Breast epithelium (tissue), 4 donors: ENCODE data around the gene KDM4C. TPM values are rescaled to one million over a fixed set of nuclear protein-coding genes. Genes with fewer than 3 reads are reported as not detected.

Source experiments
- DNase-seq, 2 donors: peaks; one replicate each; pipeline ENCODE4 v3.0.0-alpha.2; 2019; ENCODE audit warnings: low spot score in 2 of 2
- H3K27ac ChIP-seq, 2 donors: fragments of 200-600 bp; sonication (generic) in 1 of 2; one replicate each; pipeline ENCODE4 v1.5.1; 2016 to 2019; ENCODE audit warnings: mild to moderate bottlenecking in 1 of 2
- H3K27me3 ChIP-seq, 2 donors: fragments of 200-600 bp; sonication (generic) in 1 of 2; one replicate each; pipeline versions ENCODE4 v1.5.1 to v1.6.0; 2017 to 2019; ENCODE audit warnings: control low read depth in 1 of 2, mild to moderate bottlenecking in 1 of 2
- H3K36me3 ChIP-seq: fragments of 200-600 bp; one replicate; pipeline ENCODE4 v1.5.1; 2019
- H3K4me1 ChIP-seq, 2 donors: fragments of 200-600 bp; sonication (generic); one replicate each; pipeline ENCODE4 v1.5.1; 2016 to 2019; ENCODE audit warnings: control low read depth in 1 of 2
- H3K4me3 ChIP-seq, 3 donors: fragments of 200-600 bp; sonication (generic); 1 replicate in 2 of 3; 2 replicates in 1 of 3; pipeline ENCODE4 v1.5.1; 2016 to 2019; ENCODE audit warnings: mild to moderate bottlenecking in 3 of 3, moderate library complexity in 2 of 3
- H3K9me3 ChIP-seq, 2 donors: fragments of 200-600 bp; sonication (generic) in 1 of 2; one replicate each; pipeline ENCODE4 v1.5.1; 2016 to 2019; ENCODE audit warnings: control low read depth in 1 of 2
- POLR2A ChIP-seq: fragments of 450-650 bp; IDR thresholded peaks from one replicate; pipeline ENCODE4 v1.6.1; 2016; ENCODE audit warnings: antibody characterized with exemption, mild to moderate bottlenecking, moderate library complexity
- POLR2AphosphoS5 ChIP-seq, 3 donors: sonication (generic); formaldehyde crosslinking; IDR thresholded peaks; one replicate each; pipeline ENCODE4 v1.6.1; 2017; ENCODE audit warnings: antibody characterized with exemption in 3 of 3
- intact Hi-C: fragments of 100-400 bp; cut with DNase I; formaldehyde crosslinking; loops from one replicate; pipeline ENCODE4 v1.15.1; 2023; ENCODE audit warnings: low total_unique reads
- total RNA-seq, 3 donors: library from RNA; depleted of rRNA; stranded (reverse); fragments of >200 nt; gene quantifications; one replicate each; pipeline ENCODE4 v1.1.0, GENCODE V29; 2016
- TF ChIP-seq, protein P1 (sequence below), 3 donors: fragments of 450-650 bp; IDR thresholded peaks; one replicate each; pipeline ENCODE4 v1.5.1; 2016 to 2017; ENCODE audit warnings: antibody characterized with exemption in 3 of 3, mild to moderate bottlenecking in 3 of 3, moderate library complexity in 3 of 3

KDM4C gene
- total RNA-seq, 3 donors from 2014 or later = 37.8 to 80.9 (median 60.0) TPM

DNA sequence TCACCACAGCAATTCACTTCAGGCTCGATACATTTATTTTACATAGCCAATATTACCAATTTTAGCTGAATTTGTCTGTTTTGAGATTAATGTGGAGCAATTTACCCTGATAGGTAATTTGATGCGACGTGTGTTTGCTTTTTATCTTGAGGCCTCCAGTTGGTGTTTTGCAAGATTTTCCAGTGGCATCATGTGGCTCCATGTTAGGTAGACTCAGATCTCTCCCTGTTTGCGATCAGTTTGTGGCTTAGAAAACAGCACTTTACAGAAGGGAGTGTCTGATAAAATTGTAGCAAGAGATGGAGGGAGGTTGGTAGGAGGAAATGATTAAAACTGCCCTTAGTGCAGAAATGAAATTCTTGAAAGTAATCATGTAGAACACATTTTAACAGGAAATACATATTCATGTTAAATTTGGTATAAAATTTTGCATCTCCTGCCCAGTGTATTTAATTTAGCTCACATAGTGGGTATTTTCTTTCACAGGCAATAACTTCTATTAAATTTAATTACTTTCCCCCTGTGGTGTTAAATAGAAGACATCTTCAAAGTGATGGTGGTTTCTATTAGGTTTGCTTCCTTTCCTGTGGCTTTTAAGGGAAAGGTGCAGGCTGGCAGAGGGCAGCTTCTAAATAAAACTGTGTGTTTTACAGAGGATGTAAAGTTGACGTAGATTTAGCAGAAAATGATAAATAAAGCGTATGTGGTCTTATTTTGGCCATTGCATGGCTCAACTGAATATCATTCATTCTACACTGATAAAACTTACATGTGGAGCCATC lies 135.8 kb downstream of the KDM4C start:
- H3K27me3 ChIP-seq = no peaks in the 10 kb centered on the region
- no peak overlapping the region for H3K27ac ChIP-seq
- H3K9me3 ChIP-seq = no peaks in the 10 kb centered on the region
- H3K4me3 ChIP-seq = no peak overlapping the region
- H3K4me1 ChIP-seq = no peaks in the 10 kb centered on the region
- intact Hi-C loops = no loop called here
- TF ChIP-seq POLR2A (no peak), POLR2AphosphoS5 (IDR thresholded peaks at IDR 0.05) (no peak)
- TF ChIP-seq, protein P1, sequence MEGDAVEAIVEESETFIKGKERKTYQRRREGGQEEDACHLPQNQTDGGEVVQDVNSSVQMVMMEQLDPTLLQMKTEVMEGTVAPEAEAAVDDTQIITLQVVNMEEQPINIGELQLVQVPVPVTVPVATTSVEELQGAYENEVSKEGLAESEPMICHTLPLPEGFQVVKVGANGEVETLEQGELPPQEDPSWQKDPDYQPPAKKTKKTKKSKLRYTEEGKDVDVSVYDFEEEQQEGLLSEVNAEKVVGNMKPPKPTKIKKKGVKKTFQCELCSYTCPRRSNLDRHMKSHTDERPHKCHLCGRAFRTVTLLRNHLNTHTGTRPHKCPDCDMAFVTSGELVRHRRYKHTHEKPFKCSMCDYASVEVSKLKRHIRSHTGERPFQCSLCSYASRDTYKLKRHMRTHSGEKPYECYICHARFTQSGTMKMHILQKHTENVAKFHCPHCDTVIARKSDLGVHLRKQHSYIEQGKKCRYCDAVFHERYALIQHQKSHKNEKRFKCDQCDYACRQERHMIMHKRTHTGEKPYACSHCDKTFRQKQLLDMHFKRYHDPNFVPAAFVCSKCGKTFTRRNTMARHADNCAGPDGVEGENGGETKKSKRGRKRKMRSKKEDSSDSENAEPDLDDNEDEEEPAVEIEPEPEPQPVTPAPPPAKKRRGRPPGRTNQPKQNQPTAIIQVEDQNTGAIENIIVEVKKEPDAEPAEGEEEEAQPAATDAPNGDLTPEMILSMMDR (IDR thresholded peaks at IDR 0.05) = no peak
- no peaks in the 10 kb centered on the region for H3K36me3 ChIP-seq
- no peak for DNase-seq

DNA sequence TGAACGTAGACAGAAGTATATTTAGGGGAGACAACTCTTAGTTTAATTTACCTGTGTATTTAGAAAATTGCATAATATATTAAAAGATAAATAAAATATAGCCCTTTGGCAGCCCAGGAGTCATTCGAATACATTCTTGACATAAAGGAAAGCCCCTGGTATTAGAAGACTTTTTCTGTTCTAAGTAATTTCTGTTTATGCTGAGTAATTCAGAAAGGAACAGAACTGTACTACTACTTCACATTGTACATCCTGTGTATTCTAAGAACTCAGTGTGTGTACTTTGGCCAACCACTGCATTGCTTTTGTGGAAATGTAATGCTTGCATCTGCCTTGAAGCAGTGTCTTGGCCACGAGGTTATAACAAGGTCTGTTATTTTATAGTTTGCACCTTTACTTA lies 136.4 kb downstream of the KDM4C start:
- no peaks in the 10 kb centered on the region for H3K36me3 ChIP-seq
- intact Hi-C loops = no loop called here
- no peaks in the 10 kb centered on the region for H3K27me3 ChIP-seq
- no peak overlapping the region for H3K27ac ChIP-seq
- no peak for TF ChIP-seq POLR2AphosphoS5 (IDR thresholded peaks at IDR 0.05)
- no peak for TF ChIP-seq POLR2A
- TF ChIP-seq, protein P1 (IDR thresholded peaks at IDR 0.05) = no peak
- no peak for DNase-seq
- H3K4me1 ChIP-seq = no peaks in the 10 kb centered on the region
- H3K4me3 ChIP-seq = no peak overlapping the region
- no peaks in the 10 kb centered on the region for H3K9me3 ChIP-seq

DNA sequence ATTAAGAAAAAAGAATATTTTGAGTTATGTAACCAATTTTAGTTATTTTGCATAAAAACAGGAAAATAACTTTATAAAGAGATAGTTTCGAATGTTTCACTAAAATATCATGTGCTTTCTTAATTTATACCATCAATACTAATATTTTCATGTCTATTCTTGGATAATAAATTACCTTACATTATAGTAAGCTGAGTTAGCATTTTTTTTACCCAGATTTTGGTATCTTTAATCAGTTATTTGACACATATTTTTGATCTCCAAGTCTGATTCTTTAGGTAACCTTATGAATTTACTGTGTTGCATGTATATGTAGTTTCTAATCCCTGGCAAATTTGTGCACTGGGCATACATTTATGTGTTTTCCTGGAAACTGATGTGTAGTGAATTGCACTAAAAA lies 138.0 kb downstream of the KDM4C start:
- no peak overlapping the region for H3K27ac ChIP-seq
- H3K27me3 ChIP-seq = no peaks in the 10 kb centered on the region
- TF ChIP-seq, protein P1 (IDR thresholded peaks at IDR 0.05) = no peak
- no peak for TF ChIP-seq POLR2AphosphoS5 (IDR thresholded peaks at IDR 0.05)
- DNase-seq = no peak
- H3K4me1 ChIP-seq = no peaks in the 10 kb centered on the region
- intact Hi-C loops = no loop called here
- H3K36me3 ChIP-seq = no peaks in the 10 kb centered on the region
- H3K4me3 ChIP-seq = no peak overlapping the region
- H3K9me3 ChIP-seq = no peaks in the 10 kb centered on the region

DNA sequence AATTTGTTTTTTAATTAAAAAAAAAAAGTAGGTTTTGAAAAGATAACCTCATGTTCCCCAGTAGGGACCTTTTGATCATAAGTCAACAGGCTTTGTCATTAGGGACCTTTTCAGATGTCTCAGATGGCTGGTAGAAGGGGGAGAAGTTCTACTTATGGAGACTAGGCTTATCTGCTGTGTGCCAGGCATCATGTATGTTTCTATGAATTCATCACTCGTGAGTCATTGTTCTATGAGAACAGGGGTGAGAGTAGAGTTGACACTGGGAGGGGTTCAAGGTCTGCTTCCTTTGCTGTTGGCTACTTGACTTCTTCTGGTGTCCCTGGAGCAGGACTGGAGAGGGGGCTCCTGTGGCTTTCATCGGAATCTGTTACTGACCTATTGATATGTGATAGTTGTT lies 138.8 kb downstream of the KDM4C start:
- no peak overlapping the region for H3K4me3 ChIP-seq
- no peaks in the 10 kb centered on the region for H3K36me3 ChIP-seq
- H3K4me1 ChIP-seq = no peaks in the 10 kb centered on the region
- no peak overlapping the region for H3K27ac ChIP-seq
- intact Hi-C loops = no loop called here
- no peaks in the 10 kb centered on the region for H3K9me3 ChIP-seq
- no peaks in the 10 kb centered on the region for H3K27me3 ChIP-seq
- DNase-seq = no peak
- TF ChIP-seq, protein P1 (IDR thresholded peaks at IDR 0.05) = no peak
- TF ChIP-seq POLR2A (no peak), POLR2AphosphoS5 (IDR thresholded peaks at IDR 0.05) (no peak)

DNA sequence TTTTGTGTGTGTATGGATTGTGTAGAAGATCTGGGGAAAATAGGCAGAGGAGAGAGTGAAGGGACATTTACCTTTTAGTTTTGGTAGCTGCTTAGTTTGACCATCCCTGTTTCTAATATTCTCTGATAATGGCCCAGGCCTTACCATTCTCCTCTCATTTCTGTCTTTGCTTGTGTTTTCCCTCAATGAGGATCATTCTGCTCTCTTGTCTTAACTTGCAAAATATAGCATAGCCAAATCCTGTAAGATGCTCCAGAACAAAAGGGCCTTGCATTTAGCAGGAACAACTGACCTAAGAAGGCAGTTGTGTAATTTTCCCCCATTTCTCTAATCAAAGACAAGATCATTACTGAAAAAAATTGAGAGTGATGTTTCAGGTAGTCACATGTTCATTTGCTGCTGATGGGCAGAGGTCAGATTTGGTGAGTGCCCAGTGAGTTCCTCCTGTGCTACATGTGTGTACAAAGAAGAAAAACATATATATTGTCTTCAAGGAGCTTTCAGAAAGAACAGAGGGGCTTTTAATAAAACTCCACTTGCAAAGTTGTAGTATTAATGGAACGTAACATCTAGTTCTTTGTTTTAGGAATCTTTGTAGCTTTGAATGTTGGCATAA lies 139.5 kb downstream of the KDM4C start:
- no peaks in the 10 kb centered on the region for H3K4me1 ChIP-seq
- no peaks in the 10 kb centered on the region for H3K9me3 ChIP-seq
- TF ChIP-seq, protein P1 (IDR thresholded peaks at IDR 0.05) = no peak
- TF ChIP-seq POLR2A (no peak), POLR2AphosphoS5 (IDR thresholded peaks at IDR 0.05) (no peak)
- H3K4me3 ChIP-seq = no peak overlapping the region
- no peak for DNase-seq
- no peaks in the 10 kb centered on the region for H3K36me3 ChIP-seq
- H3K27me3 ChIP-seq = no peaks in the 10 kb centered on the region
- intact Hi-C loops = no loop called here
- no peak overlapping the region for H3K27ac ChIP-seq
